Transverse colon (tissue), 4 donors: ENCODE results near the gene MEX3B. TPM values are rescaled to one million over a fixed set of nuclear protein-coding genes. Genes with fewer than 3 reads are reported as not detected.

ENCODE experiments used
- DNase-seq: peaks from one replicate; pipeline ENCODE4 v3.0.0-alpha.2; 2019
- H3K27ac ChIP-seq, 4 donors: fragments of 200-600 bp; sonication (generic); 2 replicates each; pipeline ENCODE4 v1.5.1; 2016 to 2018; ENCODE audit warnings: inconsistent platforms in 4 of 4
- H3K27me3 ChIP-seq: fragments of 200-600 bp; sonication (generic); 2 replicates; pipeline ENCODE4 v1.5.1; 2017; ENCODE audit warnings: inconsistent platforms
- H3K36me3 ChIP-seq, 4 donors: fragments of 200-600 bp; sonication (generic); 2 replicates each; pipeline ENCODE4 v1.5.1; 2017 to 2019; ENCODE audit warnings: inconsistent platforms in 4 of 4
- H3K4me1 ChIP-seq, 4 donors: fragments of 200-600 bp; sonication (generic); 2 replicates each; pipeline ENCODE4 v1.5.1; 2017 to 2020; ENCODE audit warnings: inconsistent platforms in 4 of 4
- H3K4me3 ChIP-seq, 4 donors: fragments of 200-600 bp; sonication (generic); 1 replicate in 1 of 4; 2 replicates in 3 of 4; pipeline versions ENCODE4 v1.5.1 to v1.6.1; 2017 to 2019; ENCODE audit warnings: inconsistent platforms in 4 of 4
- H3K9me3 ChIP-seq, 2 donors: fragments of 200-600 bp; sonication (generic); 2 replicates each; pipeline ENCODE4 v1.5.1; 2017 to 2019; ENCODE audit warnings: inconsistent platforms in 2 of 2
- EP300 ChIP-seq: sonication (generic); formaldehyde crosslinking; IDR thresholded peaks from one replicate; pipeline ENCODE4 v1.6.1; 2017; ENCODE audit warnings: antibody characterized with exemption, low read depth
- POLR2A ChIP-seq: fragments of 450-650 bp; IDR thresholded peaks from one replicate; pipeline ENCODE4 v1.6.1; 2016; ENCODE audit warnings: antibody characterized with exemption, mild to moderate bottlenecking, moderate library complexity
- POLR2AphosphoS5 ChIP-seq, 3 donors: sonication (generic); formaldehyde crosslinking; IDR thresholded peaks; one replicate each; pipeline ENCODE4 v1.6.1; 2016; ENCODE audit warnings: antibody characterized with exemption in 3 of 3
- WGBS, 2 donors: methylation state at CpG; one replicate each; pipeline ENCODE4 v1.1.5; 2018; ENCODE audit warnings: low coverage in 1 of 2; 5-methylcytosine and 5-hydroxymethylcytosine counted together
- in situ Hi-C, 4 donors: fragments of 200-750 bp; cut with MboI; loops; one replicate each; pipeline versions ENCODE4 v1.15.0 to v1.15.1; 2017; ENCODE audit warnings: low sequenced_read_pairs in 3 of 4, low pct_ligation_motif_present in 1 of 4, low pct_unique_long_range_greater_than_20kb in 1 of 4
- intact Hi-C: fragments of 100-400 bp; cut with DNase I; formaldehyde crosslinking; loops from one replicate; pipeline ENCODE4 v1.15.1; 2023; ENCODE audit warnings: low total_unique reads
- total RNA-seq, 4 donors: library from RNA; depleted of rRNA; stranded (reverse); fragments of >200 nt; gene quantifications; one replicate each; pipeline ENCODE4 v1.1.0, GENCODE V29; 2016
- TF ChIP-seq, protein P1 (sequence below), 5 experiments: fragments of 200-600 bp in 3 of 5; fragments of 450-650 bp in 2 of 5; sonication (generic) in 3 of 5; IDR thresholded peaks; 1 replicate in 2 of 5; 2 replicates in 3 of 5; pipeline ENCODE4 v1.5.1; 2016 to 2017; ENCODE audit warnings: antibody characterized with exemption in 5 of 5, inconsistent platforms in 3 of 5, mild to moderate bottlenecking in 2 of 5, moderate library complexity in 1 of 5

MEX3B gene
- total RNA-seq, 4 donors from 2014 or later: 0.68 to 14.9 (median 1.7) TPM; not detected in 1

DNA sequence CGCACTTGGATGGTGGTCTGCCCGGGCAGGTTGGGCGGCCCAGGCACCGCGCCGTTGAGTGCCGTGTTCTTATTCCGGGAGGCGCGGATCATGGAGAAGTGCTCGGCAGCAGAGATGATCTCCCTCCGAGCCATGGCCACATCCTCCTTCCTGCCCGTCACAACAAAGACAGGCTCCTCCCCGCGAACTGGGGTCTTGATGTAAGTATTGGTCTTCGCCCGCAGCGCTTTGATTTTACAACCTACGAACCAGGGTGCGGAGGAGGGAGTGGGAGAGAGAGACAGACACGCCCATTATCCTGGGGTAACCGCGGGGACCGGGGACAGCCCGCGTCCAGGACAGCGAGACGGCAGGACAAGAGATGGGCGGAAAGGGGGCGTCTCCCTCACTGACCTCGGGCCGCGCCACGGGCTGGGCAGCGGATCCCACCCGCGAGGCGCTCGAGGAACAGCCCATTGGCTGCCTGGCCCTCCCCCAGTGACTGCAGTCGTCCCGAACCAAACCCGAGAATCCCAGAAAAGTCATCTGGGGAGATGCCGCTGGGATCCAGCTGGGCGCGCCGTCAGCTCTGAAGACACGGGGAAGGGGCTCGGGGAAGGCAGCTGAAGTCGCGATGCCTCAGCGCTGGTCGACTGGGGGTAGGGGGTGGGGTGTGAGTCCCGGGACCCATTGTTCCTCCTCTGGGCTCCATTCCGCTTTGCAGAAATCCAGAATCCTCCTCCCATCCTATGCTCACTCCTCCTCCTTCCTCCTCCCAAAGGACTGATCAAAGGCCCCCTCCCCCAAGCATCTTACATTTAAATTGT is 1.2 kb downstream of the MEX3B start:
- TF ChIP-seq POLR2A (no peak), EP300 (no peak)
- in situ Hi-C loops (no loop called here), intact Hi-C loops (no loop called here)

DNA sequence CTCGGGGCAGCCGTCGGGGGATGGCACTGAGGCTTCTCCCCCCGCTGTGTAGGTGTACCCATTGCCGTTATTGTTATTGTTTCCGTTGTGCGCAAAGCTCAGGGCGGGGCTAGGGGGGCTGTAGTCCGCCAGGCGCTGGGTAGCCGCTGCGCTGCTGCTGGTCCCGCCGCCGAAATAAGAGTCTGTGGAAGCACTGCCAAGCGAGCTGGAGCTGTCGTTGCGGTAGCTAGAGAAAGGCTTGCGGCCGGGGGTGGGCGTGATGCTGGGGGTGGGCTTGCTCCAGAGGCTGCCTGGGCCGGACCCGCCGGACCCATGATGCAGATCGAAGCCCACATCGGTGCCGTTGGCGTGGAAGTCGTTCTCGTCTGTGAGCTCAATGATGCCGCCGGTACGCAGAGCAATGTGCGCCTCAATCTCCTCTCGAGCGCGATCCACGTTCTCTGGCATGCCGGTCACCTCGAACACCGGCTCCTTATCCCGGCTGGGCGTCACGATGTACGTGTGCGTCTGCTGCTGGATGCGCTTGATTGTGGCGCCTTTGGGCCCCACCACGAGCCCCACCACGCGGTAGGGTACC is 1.9 kb downstream of the MEX3B start:
- peak; percentile 10 for DNase-seq
- H3K4me1 ChIP-seq: peaks cover 7 to 35% (median 25%) of the 10 kb centered on the region in 4 donors
- WGBS, 2 donors: 50% methylated on average over 48 of the region's 51 CpGs; no CpG with 5 or more reads in 1 of the 2 donors
- in situ Hi-C loops: no loop called here
- H3K4me3 ChIP-seq: peak overlapping the region; percentile 30 to 90 (median 74)
- H3K27me3 ChIP-seq: peaks cover 29% of the 10 kb centered on the region
- no peak for TF ChIP-seq POLR2AphosphoS5 (IDR thresholded peaks at IDR 0.05)
- no peak for TF ChIP-seq POLR2A
- TF ChIP-seq, protein P1, sequence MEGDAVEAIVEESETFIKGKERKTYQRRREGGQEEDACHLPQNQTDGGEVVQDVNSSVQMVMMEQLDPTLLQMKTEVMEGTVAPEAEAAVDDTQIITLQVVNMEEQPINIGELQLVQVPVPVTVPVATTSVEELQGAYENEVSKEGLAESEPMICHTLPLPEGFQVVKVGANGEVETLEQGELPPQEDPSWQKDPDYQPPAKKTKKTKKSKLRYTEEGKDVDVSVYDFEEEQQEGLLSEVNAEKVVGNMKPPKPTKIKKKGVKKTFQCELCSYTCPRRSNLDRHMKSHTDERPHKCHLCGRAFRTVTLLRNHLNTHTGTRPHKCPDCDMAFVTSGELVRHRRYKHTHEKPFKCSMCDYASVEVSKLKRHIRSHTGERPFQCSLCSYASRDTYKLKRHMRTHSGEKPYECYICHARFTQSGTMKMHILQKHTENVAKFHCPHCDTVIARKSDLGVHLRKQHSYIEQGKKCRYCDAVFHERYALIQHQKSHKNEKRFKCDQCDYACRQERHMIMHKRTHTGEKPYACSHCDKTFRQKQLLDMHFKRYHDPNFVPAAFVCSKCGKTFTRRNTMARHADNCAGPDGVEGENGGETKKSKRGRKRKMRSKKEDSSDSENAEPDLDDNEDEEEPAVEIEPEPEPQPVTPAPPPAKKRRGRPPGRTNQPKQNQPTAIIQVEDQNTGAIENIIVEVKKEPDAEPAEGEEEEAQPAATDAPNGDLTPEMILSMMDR (IDR thresholded peaks at IDR 0.05): no peak
- TF ChIP-seq EP300: no peak
- no peaks in the 10 kb centered on the region for H3K36me3 ChIP-seq
- peak overlapping the region; percentile 91 to 97 (median 94) for H3K27ac ChIP-seq
- H3K9me3 ChIP-seq: no peaks in the 10 kb centered on the region
- intact Hi-C loops: no loop called here

More for the DNA sequence above, 1.2 kb downstream of the MEX3B start:
- DNase-seq: peak; percentile 26
- peak overlapping the region; percentile 30 to 90 (median 74) for H3K4me3 ChIP-seq
- peaks cover 34% of the 10 kb centered on the region for H3K27me3 ChIP-seq
- H3K36me3 ChIP-seq: no peaks in the 10 kb centered on the region
- 3% methylated on average over 47 of the region's 54 CpGs; no CpG with 5 or more reads in 1 of the 2 donors for WGBS, 2 donors
- H3K9me3 ChIP-seq: no peaks in the 10 kb centered on the region
- H3K4me1 ChIP-seq: peaks cover 7 to 35% (median 25%) of the 10 kb centered on the region in 4 donors
- H3K27ac ChIP-seq: peak overlapping the region; percentile 91 to 97 (median 94)

DNA sequence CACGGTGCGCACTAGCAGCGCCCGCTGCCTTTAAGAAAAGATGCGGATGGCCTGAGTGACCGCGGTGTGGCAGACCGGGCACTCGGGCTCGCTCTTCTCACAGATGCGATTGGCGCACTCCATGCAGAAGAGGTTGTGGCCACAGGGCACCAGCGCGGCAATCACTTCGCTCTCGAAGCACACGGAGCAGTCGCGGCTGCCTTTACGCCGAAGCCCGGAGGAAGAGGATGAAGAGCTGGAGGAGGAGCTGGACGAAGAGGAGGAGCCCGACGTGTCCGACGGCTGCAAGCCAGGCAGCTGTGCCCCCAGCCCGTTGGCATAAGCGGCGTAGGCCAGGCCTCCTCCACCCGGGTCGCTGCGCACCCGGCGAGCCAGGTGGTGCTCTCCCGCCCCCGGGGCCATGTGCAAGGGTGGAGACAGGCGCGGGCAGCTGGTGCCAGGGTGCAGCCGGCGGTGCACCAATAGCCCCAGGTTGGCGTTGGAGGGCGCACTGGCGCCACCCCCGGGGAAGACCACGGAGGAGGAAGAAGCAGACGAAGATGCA is 2.6 kb downstream of the MEX3B start:
- H3K4me3 ChIP-seq: peak overlapping the region in 1 of 4 donors; percentile 90
- DNase-seq: no peak
- H3K9me3 ChIP-seq: no peaks in the 10 kb centered on the region
- H3K4me1 ChIP-seq: peaks cover 7 to 35% (median 25%) of the 10 kb centered on the region in 4 donors
- H3K36me3 ChIP-seq: no peaks in the 10 kb centered on the region
- TF ChIP-seq POLR2A (no peak), EP300 (no peak)
- TF ChIP-seq, protein P1 (IDR thresholded peaks at IDR 0.05): no peak
- in situ Hi-C loops (no loop called here), intact Hi-C loops (no loop called here)
- peaks cover 23% of the 10 kb centered on the region for H3K27me3 ChIP-seq
- H3K27ac ChIP-seq: no peak overlapping the region
- WGBS, 2 donors: 89% methylated on average over 47 of the region's 47 CpGs; no CpG with 5 or more reads in 1 of the 2 donors

DNA sequence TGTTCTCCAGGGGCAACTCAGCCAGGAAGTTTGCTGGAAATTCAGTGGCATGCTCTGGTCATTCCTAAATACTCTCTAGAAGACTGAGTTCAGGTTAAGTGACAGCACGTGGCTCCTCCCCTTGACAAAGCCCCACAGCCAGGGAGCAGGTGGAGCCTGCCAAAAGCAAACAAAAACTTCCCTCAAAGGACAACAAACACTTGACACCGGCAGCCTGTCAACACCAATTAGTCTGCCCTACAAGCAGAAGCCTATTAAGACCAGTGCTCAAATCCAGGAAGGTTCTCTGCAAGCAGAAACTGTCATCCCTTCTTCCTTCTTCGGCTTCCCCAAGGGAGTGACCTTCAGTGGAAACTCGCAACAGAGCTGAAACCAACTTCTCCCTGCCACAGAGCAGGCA is 5.0 kb downstream of the MEX3B start:
- Histone ChIP-seq H3K4me3 (no peak overlapping the region), H3K9me3 (no peaks in the 10 kb centered on the region), H3K27me3 (peaks cover 12% of the 10 kb centered on the region), H3K4me1 (peaks cover 4 to 28% (median 18%) of the 10 kb centered on the region in 4 donors), H3K27ac (no peak overlapping the region), H3K36me3 (no peaks in the 10 kb centered on the region)
- DNase-seq: no peak
- no peak for TF ChIP-seq POLR2A
- TF ChIP-seq EP300: no peak
- TF ChIP-seq, protein P1 (IDR thresholded peaks at IDR 0.05): no peak
- no peak for TF ChIP-seq POLR2AphosphoS5 (IDR thresholded peaks at IDR 0.05)
- in situ Hi-C loops (no loop called here), intact Hi-C loops (no loop called here)
- 49% methylated on average over 4 of the region's 4 CpGs; no CpG with 5 or more reads in 1 of the 2 donors for WGBS, 2 donors
